Keratinocyte (primary cell): Measurements from ENCODE around the gene PGLYRP4. TPM values are rescaled to one million over a fixed set of nuclear protein-coding genes. Genes with fewer than 3 reads are reported as not detected.

Source experiments
- DNase-seq: peaks from one replicate; pipeline ENCODE4 v3.0.0-alpha.2; 2011; ENCODE audit warnings: low read depth, missing footprints, low spot score
- FAIRE-seq: peaks from 2 replicates; lab custom pipeline; 2011; peaks lifted over from hg19 to GRCh38; lab: Jason Lieb, UNC
- H2AFZ ChIP-seq: 2 replicates; pipeline ENCODE4 v1.6.0; 2012; ENCODE audit warnings: low read length, control low read depth, inconsistent platforms; ENCODE audit not compliant: control insufficient read depth
- H3K27ac ChIP-seq: 2 replicates; pipeline ENCODE4 v1.5.1; 2011; ENCODE audit warnings: low read length; ENCODE audit not compliant: control insufficient read depth, insufficient read depth
- H3K27me3 ChIP-seq: 3 replicates; pipeline ENCODE4 v1.6.0; 2011; ENCODE audit warnings: low read length; ENCODE audit not compliant: control insufficient read depth, insufficient read depth; ENCODE audit errors: extremely low read depth
- H3K36me3 ChIP-seq, 2 experiments: 2 replicates in 1 of 2; 3 replicates in 1 of 2; pipeline ENCODE4 v1.5.1; 2011; ENCODE audit warnings: low read length in 2 of 2, mild to moderate bottlenecking in 1 of 2; ENCODE audit not compliant: control insufficient read depth in 2 of 2, insufficient read depth in 2 of 2; ENCODE audit errors: extremely low read depth in 1 of 2
- H3K4me1 ChIP-seq: 3 replicates; pipeline ENCODE4 v1.5.1; 2011; ENCODE audit warnings: low read length; ENCODE audit not compliant: control insufficient read depth, insufficient read depth; ENCODE audit errors: extremely low read depth
- H3K4me2 ChIP-seq: 3 replicates; pipeline ENCODE4 v1.6.0; 2011; ENCODE audit warnings: low read depth, low read length; ENCODE audit not compliant: control insufficient read depth, insufficient read depth; ENCODE audit errors: extremely low read depth
- H3K4me3 ChIP-seq, 3 experiments: fragments of 200-600 bp in 1 of 3; sonication (generic) in 1 of 3; 2 replicates in 2 of 3; 3 replicates in 1 of 3; pipeline ENCODE4 v1.5.1; 2011 to 2016; ENCODE audit warnings: low read length in 3 of 3, mild to moderate bottlenecking in 3 of 3, control low read depth in 2 of 3, inconsistent platforms in 1 of 3, low read depth in 1 of 3, mixed read lengths in 1 of 3, mixed run types in 1 of 3, moderate library complexity in 1 of 3; ENCODE audit not compliant: control insufficient read depth in 2 of 3, insufficient read depth in 2 of 3; ENCODE audit errors: extremely low read depth in 1 of 3
- H3K79me2 ChIP-seq: 2 replicates; pipeline ENCODE4 v1.6.0; 2012; ENCODE audit warnings: low read length; ENCODE audit not compliant: control insufficient read depth, insufficient read depth
- H3K9ac ChIP-seq: 3 replicates; pipeline ENCODE4 v1.6.0; 2011; ENCODE audit warnings: low read length; ENCODE audit not compliant: control insufficient read depth, insufficient read depth; ENCODE audit errors: extremely low read depth
- H3K9me1 ChIP-seq: 3 replicates; pipeline ENCODE4 v1.6.0; 2011; ENCODE audit warnings: low read length; ENCODE audit not compliant: control insufficient read depth, insufficient read depth; ENCODE audit errors: extremely low read depth
- H3K9me3 ChIP-seq: 2 replicates; pipeline ENCODE4 v1.5.1; 2012; ENCODE audit warnings: low read depth, low read length; ENCODE audit not compliant: control insufficient read depth
- H4K20me1 ChIP-seq: 3 replicates; pipeline ENCODE4 v1.6.0; 2011; ENCODE audit warnings: low read length; ENCODE audit not compliant: control insufficient read depth, insufficient read depth; ENCODE audit errors: extremely low read depth
- CTCF ChIP-seq, 3 experiments: IDR thresholded peaks in 1 of 3; conservative IDR thresholded peaks in 1 of 3; optimal IDR thresholded peaks in 1 of 3; 2 replicates in 2 of 3; 3 replicates in 1 of 3; pipeline versions ENCODE3 to v1.5.1; 2011; ENCODE audit warnings: low read length in 3 of 3, mild to moderate bottlenecking in 3 of 3, moderate library complexity in 2 of 3, control low read depth in 1 of 3, inconsistent platforms in 1 of 3; ENCODE audit not compliant: insufficient read depth in 2 of 3; ENCODE audit errors: extremely low read depth in 1 of 3
- EZH2 ChIP-seq: IDR thresholded peaks from one replicate; pipeline ENCODE4 v1.6.1; 2012; ENCODE audit warnings: inconsistent platforms, mild to moderate bottlenecking, low read length, moderate library complexity
- dilution Hi-C: fragments of 300-500 bp; cut with MboI; formaldehyde crosslinking; loops from one replicate; pipeline ENCODE4 v1.7.0; 2020; ENCODE audit warnings: low sequenced_read_pairs; ENCODE audit not compliant: extremely low pct_ligation_motif_present
- polyA plus RNA-seq, 5 experiments: library from polyadenylated mRNA; depleted of rRNA in 3 of 5; stranded (reverse) in 3 of 5; stranded (forward) in 1 of 5; unstranded in 1 of 5; fragments of >200 nt; gene quantifications; 1 replicate in 1 of 5; 2 replicates in 3 of 5; 3 replicates in 1 of 5; pipeline versions ENCODE4 v1.2.1 to v1.2.3, GENCODE V29; 2011 to 2012; ENCODE audit warnings: missing spikeins in 2 of 5, low read depth in 1 of 5, low replicate concordance in 1 of 5

Gene PGLYRP4
- polyA plus RNA-seq, 1 donor (not counting 4 experiments of a cell fraction or from before 2014, with no cell fraction given), result 3.8 TPM

GRCh38 chr1:153368495-153368894, 19.9 kb upstream of the PGLYRP4 start:
- H3K4me1 ChIP-seq, result peaks cover 32% of the 10 kb centered on the region

DNA sequence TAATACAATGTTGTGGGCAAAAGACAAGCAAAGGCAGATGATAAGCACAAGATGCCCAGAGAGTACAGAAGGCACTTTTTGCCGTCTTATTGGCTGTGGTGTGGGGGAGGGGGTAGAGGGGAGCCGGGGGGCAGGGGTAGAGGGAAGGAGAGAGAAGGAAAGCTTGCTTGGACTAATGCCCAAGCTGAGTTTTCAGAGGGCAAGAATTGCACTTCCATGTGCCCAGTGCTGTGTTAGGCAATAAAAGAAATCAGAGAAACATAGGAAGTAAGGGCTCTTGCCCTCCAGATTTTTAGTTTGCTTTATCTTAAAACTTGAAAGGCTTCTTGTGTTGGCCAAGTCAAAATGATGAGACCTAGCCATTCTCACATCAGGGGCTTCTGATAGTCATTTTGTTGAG, 18.4 kb upstream of the PGLYRP4 start:
- Histone ChIP-seq H3K36me3 (no peaks in the 10 kb centered on the region), H3K9me3 (no peaks in the 10 kb centered on the region), H4K20me1 (no peaks in the 10 kb centered on the region), H3K4me3 (no peak overlapping the region), H3K79me2 (no peaks in the 10 kb centered on the region), H2AFZ (no peak overlapping the region), H3K4me2 (no peak overlapping the region), H3K9me1 (no peaks in the 10 kb centered on the region), H3K4me1 (peaks cover 32% of the 10 kb centered on the region), H3K9ac (no peak overlapping the region), H3K27me3 (no peaks in the 10 kb centered on the region), H3K27ac (no peak overlapping the region)
- dilution Hi-C loops, result no loop called here
- DNase-seq (no peak), FAIRE-seq (no peak)
- TF ChIP-seq EZH2, result no peak
- TF ChIP-seq CTCF (optimal IDR thresholded peaks at IDR 0.05 in 1 of 3, IDR thresholded peaks at IDR 0.05 in 1 of 3, conservative IDR thresholded peaks at IDR 0.05 in 1 of 3; ENCODE audit: extremely low read depth in 1 of 3, insufficient read depth in 2 of 3, low read length in 3 of 3), result no peak

More at GRCh38 chr1:153368495-153368894, 19.9 kb upstream of the PGLYRP4 start:
- FAIRE-seq, result no peak
- Histone ChIP-seq H4K20me1 (no peaks in the 10 kb centered on the region), H3K79me2 (no peaks in the 10 kb centered on the region), H3K9me1 (no peaks in the 10 kb centered on the region), H3K36me3 (no peaks in the 10 kb centered on the region), H3K27me3 (no peaks in the 10 kb centered on the region), H3K27ac (no peak overlapping the region), H3K9me3 (no peaks in the 10 kb centered on the region), H3K4me2 (no peak overlapping the region), H2AFZ (no peak overlapping the region), H3K9ac (no peak overlapping the region), H3K4me3 (no peak overlapping the region)
- dilution Hi-C loops, result no loop called here
- TF ChIP-seq EZH2 (no peak), CTCF (optimal IDR thresholded peaks at IDR 0.05 in 1 of 3, IDR thresholded peaks at IDR 0.05 in 1 of 3, conservative IDR thresholded peaks at IDR 0.05 in 1 of 3; ENCODE audit: extremely low read depth in 1 of 3, insufficient read depth in 2 of 3, low read length in 3 of 3) (no peak)
- DNase-seq, result no peak
